K562 (cell line): Measurements from ENCODE around the gene LRFN3. TPM values are rescaled to one million over a fixed set of nuclear protein-coding genes. Genes with fewer than 3 reads are reported as not detected.
"Not testable (repeated sequence)": the region's sequence is repeated elsewhere in the genome, so short reads cannot be mapped to it uniquely, and the experiment has no call there.

Source experiments
- ATAC-seq: fragments of 200-7000 bp; cut with Tn5 transposase; 3 replicates; pipeline ENCODE4 v1.9.1; 2020; ENCODE audit warnings: moderate library complexity
- BruUV-seq: library from RNA; stranded (reverse); fragments of 400-500 nt; replicated peaks from 2 replicates; lab custom pipeline; 2021; lab: Mats Ljungman, UMichigan
- CTCF ChIA-PET: fragments of 300-600 bp; formaldehyde crosslinking; extraction: SDS; loops from one replicate; lab custom pipeline; 2021; ENCODE audit warnings: low intra/inter-chr PET ratio; lab: Yijun Ruan, JAX
- POLR2A ChIA-PET: fragments of 300-600, 350-650 bp; sonication (Branson Sonifier 250); formaldehyde crosslinking; extraction: SDS; loops from one replicate; lab custom pipeline; 2021; ENCODE audit warnings: antibody characterized with exemption, inconsistent platforms; lab: Yijun Ruan, JAX
- DNase-seq, 4 experiments: peaks; one replicate each; pipeline versions ENCODE4 v3.0.0 to v3.0.0-alpha.2; 2011 to 2018; ENCODE audit warnings: low spot score in 3 of 4, mixed read lengths in 3 of 4; ENCODE audit errors: extremely low read depth in 1 of 4
- FAIRE-seq: peaks from 2 replicates; lab custom pipeline; 2011; peaks lifted over from hg19 to GRCh38; lab: Jason Lieb, UNC
- H2AFZ ChIP-seq: 2 replicates; pipeline ENCODE4 v1.6.0; 2011; ENCODE audit warnings: low read depth, low read length, control low read depth, inconsistent platforms
- H3K27ac ChIP-seq: fragments of 200-600 bp; 3 replicates; pipeline ENCODE4 v1.8.0; 2011; ENCODE audit warnings: low read depth, mild to moderate bottlenecking, control low read depth, inconsistent platforms, low read length, moderate library complexity, mixed read lengths; ENCODE audit errors: extremely low read depth
- H3K27me3 ChIP-seq, 2 experiments: fragments of 300-600 bp in 1 of 2; 2 replicates in 1 of 2; 3 replicates in 1 of 2; pipeline versions ENCODE4 v1.6.0 to v1.8.0; 2011; ENCODE audit warnings: inconsistent platforms in 2 of 2, low read length in 2 of 2, mild to moderate bottlenecking in 1 of 2, mixed read lengths in 1 of 2, moderate library complexity in 1 of 2; ENCODE audit not compliant: control insufficient read depth in 2 of 2, insufficient read depth in 2 of 2
- H3K36me3 ChIP-seq: fragments of 300-600 bp; 3 replicates; pipeline ENCODE4 v1.8.0; 2011; ENCODE audit warnings: mild to moderate bottlenecking, low read length, inconsistent platforms; ENCODE audit not compliant: control insufficient read depth, insufficient read depth
- H3K4me1 ChIP-seq, 2 experiments: fragments of 200-600 bp in 1 of 2; replicated peaks in 1 of 2; 2 replicates in 1 of 2; 3 replicates in 1 of 2; pipeline versions ENCODE4 v1.5.1 to v1.8.0; 2011; ENCODE audit warnings: inconsistent platforms in 2 of 2, low read length in 2 of 2, mild to moderate bottlenecking in 1 of 2, mixed read lengths in 1 of 2, moderate library complexity in 1 of 2; ENCODE audit not compliant: control insufficient read depth in 2 of 2, insufficient read depth in 2 of 2
- H3K4me2 ChIP-seq: 2 replicates; pipeline ENCODE4 v1.6.1; 2011; ENCODE audit warnings: low read length, control low read depth, inconsistent platforms, mixed read lengths; ENCODE audit not compliant: insufficient read depth
- H3K4me3 ChIP-seq: fragments of 200-600 bp; sonication (generic), shearing (Covaris generic); 2 replicates; pipeline ENCODE4 v1.5.1; 2016; ENCODE audit warnings: control low read depth, inconsistent platforms
- H3K79me2 ChIP-seq: fragments of 200-600 bp; 3 replicates; pipeline ENCODE4 v1.8.0; 2011; ENCODE audit warnings: low read length, inconsistent platforms; ENCODE audit not compliant: control insufficient read depth, insufficient read depth
- H3K9ac ChIP-seq, 2 experiments: 2 replicates each; pipeline versions ENCODE4 v1.6.0 to v1.6.1; 2011; ENCODE audit warnings: low read depth in 2 of 2, low read length in 2 of 2, control low read depth in 1 of 2, inconsistent platforms in 1 of 2, mild to moderate bottlenecking in 1 of 2, mixed read lengths in 1 of 2; ENCODE audit not compliant: insufficient read depth in 1 of 2
- H3K9me1 ChIP-seq: one replicate; pipeline ENCODE4 v1.6.0; 2011; ENCODE audit warnings: inconsistent platforms, mild to moderate bottlenecking, low read length, moderate library complexity; ENCODE audit not compliant: control insufficient read depth, insufficient read depth
- H3K9me3 ChIP-seq: replicated peaks from 2 replicates; pipeline ENCODE4 v1.5.1; 2011; ENCODE audit warnings: low read depth, low read length, inconsistent platforms; ENCODE audit not compliant: control insufficient read depth, insufficient read depth
- H4K20me1 ChIP-seq: replicated peaks from 2 replicates; pipeline ENCODE4 v1.6.1; 2011; ENCODE audit warnings: low read length, inconsistent platforms, mixed read lengths; ENCODE audit not compliant: control insufficient read depth, insufficient read depth
- GABPB2 ChIP-seq: fragments of 250-450 bp; sonication (Bioruptor Pico); conservative IDR thresholded peaks from 2 replicates; pipeline ENCODE4 v1.5.1; 2021; ENCODE audit warnings: mild to moderate bottlenecking
- ILF3 ChIP-seq: fragments of 450-650 bp; IDR thresholded peaks from 2 replicates; pipeline ENCODE4 v1.6.1; 2018; ENCODE audit warnings: antibody characterized with exemption, mild to moderate bottlenecking, moderate library complexity, borderline replicate concordance
- ZNF263 ChIP-seq: sonication (generic); formaldehyde crosslinking; IDR thresholded peaks from 2 replicates; pipeline ENCODE4 v1.8.0; 2022; ENCODE audit warnings: mild to moderate bottlenecking, missing genetic modification reagents, borderline replicate concordance
- ZNF644 ChIP-seq: fragments of 200-800 bp; sonication (Bioruptor generic); IDR thresholded peaks from 2 replicates; pipeline ENCODE4 v1.6.1; 2016; ENCODE audit warnings: low read depth, missing genetic modification characterization, missing compliant biosample characterization
- WGBS: fragments of 100-300 bp; shearing (Covaris generic); methylation state at CpG from one replicate; pipeline ENCODE4 v1.1.6; 2016; ENCODE audit warnings: low coverage, mixed read lengths; ENCODE audit not compliant: insufficient coverage; ENCODE audit errors: missing lambda C conversion rate; 5-methylcytosine and 5-hydroxymethylcytosine counted together
- in situ Hi-C: fragments of 300-500 bp; cut with MboI; formaldehyde crosslinking; loops from 4 replicates; pipeline ENCODE4 v1.15.0; 2018; ENCODE audit warnings: inconsistent platforms, mixed read lengths
- intact Hi-C: fragments of 100-400 bp; cut with micrococcal nuclease; formaldehyde crosslinking; loops from 2 replicates; pipeline ENCODE4 v1.14.2; 2022
- polyA plus RNA-seq, 8 experiments: library from polyadenylated mRNA; depleted of rRNA in 4 of 8; stranded (reverse) in 5 of 8; unstranded in 3 of 8; fragments of >200 nt; fragmentation: Nextera tagmentation in 2 of 8; fragmentation: Illumina TruSeq in 1 of 8; extraction: Ambion mirVana in 2 of 8; extraction: Trizol in 1 of 8; gene quantifications; 2 replicates each; pipeline versions ENCODE4 v1.2.1 to v1.2.3, GENCODE V29; 2011 to 2014; ENCODE audit warnings: inconsistent platforms in 1 of 8, missing spikeins in 1 of 8
- total RNA-seq, 7 experiments: library from RNA; depleted of rRNA in 6 of 7; stranded (reverse); fragments of >200 nt in 6 of 7; fragmentation: Illumina TruSeq in 2 of 7; extraction: Trizol in 2 of 7; gene quantifications; 2 replicates each; pipeline versions ENCODE4 v1.2.1 to v1.2.3, GENCODE V29; 2011 to 2021; ENCODE audit warnings: low replicate concordance in 1 of 7

The LRFN3 gene
- total and polyA plus RNA-seq, 9 of the 15 experiments (the other 6 are each of a cell fraction or from before 2014, with no cell fraction given) = 0.03 to 0.12 (median 0.11) TPM; not detected in 6

DNA sequence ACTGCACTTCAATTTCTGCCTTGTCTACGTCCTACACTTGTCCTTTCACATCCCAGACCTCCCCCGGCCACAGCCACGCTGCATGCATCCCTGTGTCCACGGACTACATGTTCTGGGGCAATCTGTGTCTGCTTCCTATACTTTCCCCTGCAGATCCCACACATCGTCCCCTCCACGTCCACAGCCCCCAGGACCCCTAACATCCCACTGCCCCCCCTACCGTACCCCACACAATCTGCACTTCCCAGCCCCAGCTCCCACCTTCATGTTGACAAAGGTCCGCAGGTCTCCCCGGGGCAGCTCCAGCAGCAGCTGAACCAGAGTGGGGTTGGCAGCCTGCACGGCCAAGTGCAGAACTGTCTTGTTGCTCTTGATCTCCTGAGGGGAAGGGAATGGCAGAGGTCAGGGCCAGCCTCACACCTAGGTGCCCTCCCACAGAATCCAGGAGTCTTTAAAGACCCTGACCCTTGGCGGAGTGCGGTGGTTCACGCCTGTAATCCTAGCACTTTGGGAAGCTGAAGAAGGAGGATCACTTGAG lies 46.0 kb upstream of the LRFN3 start (continued):
- TF ChIP-seq ZNF644 (tag) (no peak), ILF3 (no peak), GABPB2 (no peak), ZNF263 (CRISPR knock-in tag) (no peak)
- TF ChIP-seq, all 486 proteins: peak for 0

DNA sequence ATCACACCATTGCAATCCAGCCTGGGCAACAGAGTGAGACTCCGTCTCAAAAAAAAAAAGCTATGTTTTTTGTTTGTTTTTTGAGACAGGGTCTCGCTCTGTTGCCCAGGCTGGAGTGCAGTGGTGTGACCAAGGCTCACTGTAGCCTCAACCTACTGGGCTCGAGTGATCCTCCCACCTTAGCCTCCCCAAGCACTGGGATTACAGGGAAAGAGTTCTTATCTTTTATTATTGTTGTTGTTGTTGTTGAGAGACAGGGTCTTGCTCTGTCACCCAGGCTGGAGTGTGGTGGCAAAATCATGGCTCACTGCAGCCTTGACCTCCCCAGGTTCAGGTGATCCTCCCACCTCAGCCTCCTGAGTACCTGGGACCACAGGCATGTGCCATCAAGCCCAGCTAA lies 44.4 kb upstream of the LRFN3 start:
- H3K4me1 ChIP-seq, H3K27me3 ChIP-seq, ATAC-seq, H3K4me2 ChIP-seq, H3K9me3 ChIP-seq, DNase-seq, H3K79me2 ChIP-seq, BruUV-seq, H3K9ac ChIP-seq, H3K27ac ChIP-seq, H4K20me1 ChIP-seq, CTCF ChIA-PET, H3K4me3 ChIP-seq, H3K9me1 ChIP-seq, in situ Hi-C loops, FAIRE-seq, intact Hi-C loops, H2AFZ ChIP-seq: not testable (repeated sequence)
- H3K36me3 ChIP-seq = peaks cover 52% of the 10 kb centered on the region; the same call in 2 of the 3 replicates
- POLR2A ChIA-PET = interaction anchor here (0.8 to 1.4 kb wide), 4 partner anchors 8 to 20 kb away, joined by 3 to 6 read pairs (median 4); no protein-coding TSS in a partner anchor
- whole genome bisulfite sequencing = 90% methylated on average over 3 of the region's 3 CpGs
